H9 (cell line): ENCODE measurements around the gene GMPPB. TPM values are rescaled to one million over a fixed set of nuclear protein-coding genes. Genes with fewer than 3 reads are reported as not detected.

Experiments used
- DNase-seq: peaks from one replicate; pipeline ENCODE4 v3.0.0-alpha.2; 2017
- H2AFZ ChIP-seq: one replicate; pipeline ENCODE4 v1.6.1; 2013; ENCODE audit warnings: mild to moderate bottlenecking, low read length, control low read depth, moderate library complexity
- H2AK5ac ChIP-seq: 2 replicates; pipeline ENCODE4 v1.6.1; 2013; ENCODE audit warnings: low read length, control low read depth, mixed read lengths; ENCODE audit not compliant: insufficient read length
- H2BK120ac ChIP-seq: one replicate; pipeline ENCODE4 v1.6.1; 2013; ENCODE audit warnings: low read depth, mild to moderate bottlenecking, low read length, control low read depth, inconsistent platforms; ENCODE audit not compliant: poor library complexity, severe bottlenecking
- H2BK12ac ChIP-seq: 2 replicates; pipeline ENCODE4 v1.6.1; 2013; ENCODE audit warnings: low read length, control low read depth, mixed read lengths, low read depth; ENCODE audit not compliant: insufficient read length
- H2BK15ac ChIP-seq: 2 replicates; pipeline ENCODE4 v1.6.1; 2013; ENCODE audit warnings: low read depth, low read length, control low read depth
- H2BK20ac ChIP-seq: one replicate; pipeline ENCODE4 v1.6.1; 2013; ENCODE audit warnings: low read depth, mild to moderate bottlenecking, low read length, control low read depth, inconsistent platforms; ENCODE audit not compliant: poor library complexity, severe bottlenecking
- H2BK5ac ChIP-seq: 2 replicates; pipeline ENCODE4 v1.6.1; 2013; ENCODE audit warnings: low read length, control low read depth, mixed read lengths; ENCODE audit not compliant: insufficient read length
- H3K14ac ChIP-seq: 2 replicates; pipeline ENCODE4 v1.6.1; 2013; ENCODE audit warnings: low read length, control low read depth; ENCODE audit not compliant: insufficient read depth
- H3K18ac ChIP-seq: 2 replicates; pipeline ENCODE4 v1.6.1; 2013; ENCODE audit warnings: low read depth, mild to moderate bottlenecking, mixed read lengths, low read length, control low read depth; ENCODE audit not compliant: insufficient read length
- H3K23ac ChIP-seq: 2 replicates; pipeline ENCODE4 v1.6.1; 2013; ENCODE audit warnings: low read length, control low read depth, mixed read lengths, low read depth; ENCODE audit not compliant: insufficient read length
- H3K23me2 ChIP-seq: 2 replicates; pipeline ENCODE4 v1.6.1; 2013; ENCODE audit warnings: low read depth, mild to moderate bottlenecking, mixed read lengths, low read length, control low read depth; ENCODE audit not compliant: insufficient read length, poor library complexity, severe bottlenecking
- H3K27ac ChIP-seq: 2 replicates; pipeline ENCODE4 v1.5.1; 2013; ENCODE audit warnings: low read length, control low read depth, mixed read lengths, low read depth; ENCODE audit not compliant: insufficient read length
- H3K27me3 ChIP-seq: 2 replicates; pipeline ENCODE4 v1.6.1; 2013; ENCODE audit warnings: low read length, control low read depth, inconsistent platforms; ENCODE audit not compliant: insufficient read depth
- H3K4ac ChIP-seq: 2 replicates; pipeline ENCODE4 v1.6.1; 2013; ENCODE audit warnings: low read depth, mild to moderate bottlenecking, control low read depth, inconsistent platforms, low read length, moderate library complexity
- H3K4me1 ChIP-seq: 2 replicates; pipeline ENCODE4 v1.6.1; 2013; ENCODE audit warnings: low read length, control low read depth, inconsistent platforms; ENCODE audit not compliant: insufficient read depth
- H3K4me2 ChIP-seq: 2 replicates; pipeline ENCODE4 v1.6.1; 2013; ENCODE audit warnings: low read length, control low read depth, mixed read lengths; ENCODE audit not compliant: insufficient read length, insufficient read depth
- H3K56ac ChIP-seq: 2 replicates; pipeline ENCODE4 v1.6.1; 2013; ENCODE audit warnings: low read depth, mild to moderate bottlenecking, mixed read lengths, low read length, control low read depth; ENCODE audit not compliant: insufficient read length
- H3K79me1 ChIP-seq: 2 replicates; pipeline ENCODE4 v1.6.1; 2013; ENCODE audit warnings: low read depth, mild to moderate bottlenecking, moderate library complexity, low read length, control low read depth, inconsistent platforms; ENCODE audit not compliant: insufficient read depth, poor library complexity, severe bottlenecking
- H3K79me2 ChIP-seq: 2 replicates; pipeline ENCODE4 v1.6.1; 2013; ENCODE audit warnings: low read length, control low read depth, inconsistent platforms; ENCODE audit not compliant: insufficient read depth
- H3K9ac ChIP-seq: 2 replicates; pipeline ENCODE4 v1.6.1; 2013; ENCODE audit warnings: low read length, control low read depth, mixed read lengths; ENCODE audit not compliant: insufficient read length; ENCODE audit errors: extremely low read depth
- H3K9me3 ChIP-seq: one replicate; pipeline ENCODE4 v1.6.1; 2013; ENCODE audit warnings: low read depth, low read length, inconsistent platforms; ENCODE audit not compliant: control insufficient read depth
- H3T11ph ChIP-seq: one replicate; pipeline ENCODE4 v1.6.1; 2013; ENCODE audit warnings: mild to moderate bottlenecking, low read length, control low read depth, inconsistent platforms
- H4K20me1 ChIP-seq: one replicate; pipeline ENCODE4 v1.6.1; 2013; ENCODE audit not compliant: control insufficient read depth, insufficient read length, insufficient read depth
- H4K5ac ChIP-seq: 2 replicates; pipeline ENCODE4 v1.6.1; 2013; ENCODE audit warnings: low read depth, mild to moderate bottlenecking, mixed read lengths, low read length, control low read depth; ENCODE audit not compliant: insufficient read length
- H4K8ac ChIP-seq: replicated peaks from 2 replicates; pipeline ENCODE4 v1.6.1; 2013; ENCODE audit warnings: low read length, control low read depth, mixed read lengths, low read depth; ENCODE audit not compliant: insufficient read length
- H4K91ac ChIP-seq: 2 replicates; pipeline ENCODE4 v1.6.1; 2013; ENCODE audit warnings: low read depth, mild to moderate bottlenecking, moderate library complexity, mixed read lengths, low read length, control low read depth; ENCODE audit not compliant: insufficient read length
- H3K27ac Mint-ChIP-seq, 3 experiments: 2 replicates in 2 of 3; 3 replicates in 1 of 3; pipeline ENCODE4 v1.8.0; 2020 to 2021; ENCODE audit warnings: mixed read lengths in 3 of 3, mild to moderate bottlenecking in 1 of 3, moderate library complexity in 1 of 3
- H3K27me3 Mint-ChIP-seq: 2 replicates; pipeline ENCODE4 v1.8.0; 2021; ENCODE audit warnings: low read depth, mild to moderate bottlenecking, moderate library complexity, mixed read lengths
- H3K36me3 Mint-ChIP-seq, 3 experiments: 2 replicates in 2 of 3; 3 replicates in 1 of 3; pipeline ENCODE4 v1.8.0; 2020 to 2021; ENCODE audit warnings: low read depth in 3 of 3, mixed read lengths in 3 of 3; ENCODE audit not compliant: insufficient read depth in 1 of 3
- H3K4me1 Mint-ChIP-seq, 2 experiments: 2 replicates each; pipeline ENCODE4 v1.8.0; 2020; ENCODE audit warnings: mixed read lengths in 2 of 2
- H3K4me3 Mint-ChIP-seq, 2 experiments: 2 replicates in 1 of 2; 3 replicates in 1 of 2; pipeline ENCODE4 v1.8.0; 2020 to 2021; ENCODE audit warnings: mild to moderate bottlenecking in 2 of 2, mixed read lengths in 2 of 2, moderate library complexity in 1 of 2
- H3K9me3 Mint-ChIP-seq, 2 experiments: 2 replicates in 1 of 2; 3 replicates in 1 of 2; pipeline ENCODE4 v1.8.0; 2020; ENCODE audit warnings: mild to moderate bottlenecking in 2 of 2, mixed read lengths in 2 of 2, moderate library complexity in 1 of 2
- CTCF ChIP-seq: fragments of 200-600 bp; sonication (generic); conservative IDR thresholded peaks from 3 replicates; pipeline ENCODE4 v1.8.0; 2021; ENCODE audit warnings: antibody characterized with exemption, mild to moderate bottlenecking
- WGBS: extraction: QIAGEN DNeasy Blood & Tissue Kit; methylation state at CpG from one replicate; pipeline ENCODE4 v1.1.7; 2013; ENCODE audit warnings: missing lambda C conversion rate, low lambda C conversion rate, mixed read lengths; ENCODE audit not compliant: insufficient read length; ENCODE audit errors: extremely low coverage; 5-methylcytosine and 5-hydroxymethylcytosine counted together
- total RNA-seq: library from RNA; stranded (reverse); gene quantifications from 2 replicates; pipeline ENCODE4 v1.2.1, GENCODE V29; 2021

Gene GMPPB
- total RNA-seq, 1 experiment from 2014 or later = 31.1 TPM

DNA sequence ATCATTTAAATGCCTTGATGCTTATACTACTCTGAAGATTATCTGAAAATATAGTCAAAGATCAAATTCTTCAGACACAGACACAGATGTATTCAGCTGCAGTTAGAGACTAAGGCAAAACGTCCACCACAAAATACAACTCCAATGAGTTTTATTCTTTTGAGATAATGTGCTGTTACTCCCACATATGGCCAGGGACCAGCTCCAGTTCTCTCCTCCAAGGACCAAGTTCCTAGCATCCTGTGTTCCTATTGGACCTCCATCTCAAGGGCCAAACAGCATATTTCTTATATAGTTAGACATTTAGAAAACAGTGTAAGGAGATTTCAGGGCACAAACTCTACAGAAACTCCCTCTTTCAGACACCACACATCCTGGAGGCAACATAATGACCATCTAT is 35.5 kb upstream of the GMPPB start:
- Histone ChIP-seq H2BK5ac (no peak overlapping the region), H3K27me3 (no peaks in the 10 kb centered on the region), H4K20me1 (no peaks in the 10 kb centered on the region), H3K18ac (no peak overlapping the region), H3K14ac (no peak overlapping the region), H4K8ac (no peak overlapping the region), H3K4me1 (no peaks in the 10 kb centered on the region), H2BK12ac (no peak overlapping the region), H3K23ac (no peak overlapping the region), H2BK120ac (no peak overlapping the region), H4K5ac (no peak overlapping the region), H3K79me1 (peaks cover 5% of the 10 kb centered on the region), H3K9ac (no peak overlapping the region), H3K79me2 (peaks cover 3% of the 10 kb centered on the region; the same call in 1 of the 2 replicates), H2AK5ac (no peak overlapping the region), H3K4ac (no peak overlapping the region), H3K4me2 (no peak overlapping the region), H3K27ac (no peak overlapping the region), H4K91ac (no peak overlapping the region), H2AFZ (no peak overlapping the region), H3K56ac (no peak overlapping the region), H2BK20ac (no peak overlapping the region), H3K9me3 (no peaks in the 10 kb centered on the region), H2BK15ac (no peak overlapping the region), H3K23me2 (no peaks in the 10 kb centered on the region), H3T11ph (no peak overlapping the region)
- no peak for DNase-seq
- H3K9me3 Mint-ChIP-seq = no peaks in the 10 kb centered on the region
- H3K4me3 Mint-ChIP-seq = no peak overlapping the region
- peak overlapping the region in 1 of 3 experiments; percentile 7; a peak in 1 of 7 replicates for H3K27ac Mint-ChIP-seq
- TF ChIP-seq CTCF = no peak
- peaks cover 3 to 11% of the 10 kb centered on the region in 2 experiments for H3K4me1 Mint-ChIP-seq
- no peaks in the 10 kb centered on the region for H3K36me3 Mint-ChIP-seq
- WGBS = no CpG with 5 or more reads among the region's 1 CpG
- no peaks in the 10 kb centered on the region for H3K27me3 Mint-ChIP-seq
